Pons (tissue), 1 donor: Measurements from ENCODE around the gene SPOCK1.

Experiments
- DNase-seq: peaks from one replicate; pipeline ENCODE4 v3.0.0-alpha.2; 2016; ENCODE audit warnings: low spot score

Gene SPOCK1

GRCh38 chr5:137492331-137492730, 6.8 kb downstream of the SPOCK1 start:
- no peak for DNase-seq

- DNase-seq, result no peak
Observed at GRCh38 chr5:137491121-137491520, 8.0 kb downstream of the SPOCK1 start.

DNA sequence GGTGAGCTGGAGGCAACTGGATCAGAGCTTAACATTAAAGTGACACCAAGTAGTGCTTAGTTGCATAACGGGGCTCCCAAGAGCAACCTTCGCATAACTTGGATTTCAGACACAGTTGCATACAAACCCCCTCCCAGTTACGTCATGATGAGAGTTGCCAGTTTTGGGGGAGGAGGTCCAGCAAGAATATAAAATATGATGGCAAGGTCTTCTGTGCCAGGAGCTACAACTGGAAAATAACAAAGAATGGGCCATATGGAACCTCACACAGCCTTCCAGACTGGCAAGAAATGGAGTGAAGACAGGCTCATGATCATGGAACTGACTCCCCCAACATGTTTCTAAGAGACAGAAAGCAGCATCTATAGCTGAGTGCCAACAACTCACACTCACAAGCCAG, 8.5 kb downstream of the SPOCK1 start:
- no peak for DNase-seq

DNA sequence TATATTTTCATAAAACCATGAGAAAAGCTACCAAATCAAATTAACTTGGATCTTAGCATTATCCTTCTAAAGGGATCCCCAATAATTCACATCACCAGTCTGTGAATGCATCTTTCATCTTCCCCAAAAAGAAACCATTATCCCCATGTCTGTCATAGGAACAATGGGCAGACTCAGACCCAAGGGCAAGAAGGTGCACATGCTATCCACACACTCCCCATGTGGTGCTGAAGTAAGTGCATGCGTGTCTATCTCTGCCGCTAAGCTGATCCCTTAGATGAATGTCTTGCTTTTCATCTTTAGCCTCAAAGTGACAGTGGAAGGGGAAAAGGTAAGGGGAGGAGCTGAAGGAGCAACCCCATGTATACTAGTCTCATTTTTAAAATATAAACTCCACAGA, 10.2 kb downstream of the SPOCK1 start:
- DNase-seq, result peak; percentile 75

DNA sequence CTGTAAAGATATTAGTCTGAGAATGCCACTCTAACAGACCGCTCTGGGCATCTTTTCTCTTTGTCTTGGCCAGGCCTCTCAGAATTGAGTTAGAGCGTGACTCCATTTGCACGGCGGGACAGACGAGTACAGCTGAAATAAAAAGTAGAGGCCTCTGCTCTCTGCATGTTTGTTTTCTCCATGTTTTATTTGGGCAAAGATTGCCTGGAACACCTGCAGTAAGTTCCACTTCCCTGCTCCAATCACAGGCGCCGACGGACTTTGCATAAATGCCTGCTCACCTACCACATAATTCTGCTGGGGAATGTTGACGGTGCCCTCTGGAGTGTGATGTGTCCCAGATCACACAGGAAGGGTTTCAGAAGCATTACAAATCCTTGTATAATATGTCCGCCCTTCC, 10.6 kb downstream of the SPOCK1 start:
- no peak for DNase-seq

DNA sequence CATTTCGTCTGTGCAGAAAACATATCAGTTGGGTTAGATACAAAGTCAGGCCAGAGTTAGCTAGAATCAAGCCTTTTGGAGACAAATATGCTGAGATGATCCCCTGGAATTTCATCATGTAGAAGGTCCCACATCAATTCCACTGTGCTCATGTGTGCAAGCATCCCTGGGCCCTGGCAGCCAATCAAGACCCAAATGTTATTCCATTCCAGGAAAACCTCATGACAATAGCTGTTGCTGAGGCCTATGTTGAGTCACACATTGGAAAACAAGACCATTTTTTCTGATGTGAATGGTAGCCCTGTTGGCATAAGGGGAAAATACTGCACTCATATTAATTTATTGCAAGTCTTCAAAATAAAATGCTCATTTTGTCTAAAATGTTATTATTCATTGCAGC, 11.5 kb downstream of the SPOCK1 start:
- DNase-seq, result peak; percentile 57

GRCh38 chr5:137486707-137487106, 12.4 kb downstream of the SPOCK1 start:
- DNase-seq, result no peak

GRCh38 chr5:137481596-137481995, 17.5 kb downstream of the SPOCK1 start:
- no peak for DNase-seq

DNA sequence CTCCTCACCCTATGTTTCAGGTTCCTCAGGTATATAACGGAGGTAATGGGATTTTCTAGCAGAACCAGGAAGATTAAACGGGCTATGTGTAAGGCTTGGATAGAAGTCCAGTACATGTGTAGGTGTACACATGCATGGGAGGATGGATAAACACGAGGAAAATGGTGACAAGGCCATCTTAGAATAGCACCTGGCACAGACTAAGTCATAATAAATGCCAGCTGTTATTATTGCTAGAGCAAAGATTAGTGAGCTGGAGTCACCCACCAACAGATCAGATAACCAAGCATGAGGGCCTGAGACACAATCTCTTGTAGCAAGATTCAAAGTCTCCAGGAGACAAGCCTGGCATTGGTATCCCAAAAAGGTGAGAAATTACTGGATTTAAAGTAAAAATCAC, 21.1 kb downstream of the SPOCK1 start:
- DNase-seq, result no peak

GRCh38 chr5:137470921-137471220, 28.3 kb downstream of the SPOCK1 start:
- DNase-seq, result no peak

DNA sequence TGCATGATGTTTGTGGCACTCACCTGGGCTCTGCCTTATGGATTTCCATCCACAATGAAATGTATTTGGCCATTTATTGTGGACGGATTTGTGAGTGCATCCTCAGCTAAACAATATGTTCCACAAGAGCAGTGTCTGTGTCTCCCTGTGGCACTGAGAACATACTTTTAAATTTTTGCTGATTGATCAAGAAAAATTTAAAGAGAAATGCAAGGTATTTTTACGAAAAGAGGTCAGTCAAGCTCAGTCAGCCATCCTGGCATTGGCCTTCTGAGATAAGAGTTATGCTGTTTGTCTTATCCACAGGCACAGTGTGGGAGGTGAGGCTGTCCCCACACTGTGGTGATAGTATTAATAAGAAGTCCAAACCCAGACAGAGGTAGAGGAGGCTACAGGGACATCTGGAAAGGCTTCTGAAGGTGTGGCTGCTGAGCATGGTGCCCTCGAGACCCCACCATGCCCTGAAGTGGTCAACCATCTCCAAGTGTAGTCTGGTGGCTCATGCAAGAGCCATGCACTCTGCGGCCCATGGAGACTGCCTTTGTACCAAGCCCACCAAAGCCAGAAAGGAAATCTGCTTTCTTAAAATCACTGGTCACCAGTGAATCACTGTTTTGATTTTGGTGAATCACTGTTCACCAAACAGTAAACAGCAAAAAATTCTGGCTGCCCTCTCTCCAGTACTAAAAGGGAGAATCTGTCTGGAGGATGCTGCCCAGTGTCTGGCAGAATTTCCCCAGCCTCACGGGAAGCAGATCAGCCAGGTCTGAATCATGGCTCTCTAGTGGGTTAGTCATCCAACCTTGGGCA, 28.8 kb downstream of the SPOCK1 start:
- DNase-seq, result no peak

DNA sequence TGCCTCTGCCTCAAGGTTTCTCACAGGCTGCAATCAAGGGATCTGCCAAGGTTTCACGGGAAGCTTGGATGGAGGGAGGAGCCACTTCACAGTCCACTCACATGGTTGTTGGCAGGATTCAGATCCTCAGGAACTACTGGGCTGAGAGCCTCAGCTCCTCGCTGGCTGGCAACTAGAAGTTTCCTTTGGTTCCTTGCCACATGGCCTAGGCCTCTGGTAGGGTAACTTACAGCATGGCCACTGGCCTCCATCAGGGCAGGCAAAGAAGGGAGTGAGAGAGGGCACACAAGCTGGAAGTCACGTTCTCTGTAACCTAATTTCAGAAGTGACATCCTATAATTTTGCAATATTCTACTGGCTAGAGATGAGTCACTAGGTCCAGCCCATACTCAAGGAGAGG, 32.2 kb downstream of the SPOCK1 start:
- peak; percentile 74 for DNase-seq

DNA sequence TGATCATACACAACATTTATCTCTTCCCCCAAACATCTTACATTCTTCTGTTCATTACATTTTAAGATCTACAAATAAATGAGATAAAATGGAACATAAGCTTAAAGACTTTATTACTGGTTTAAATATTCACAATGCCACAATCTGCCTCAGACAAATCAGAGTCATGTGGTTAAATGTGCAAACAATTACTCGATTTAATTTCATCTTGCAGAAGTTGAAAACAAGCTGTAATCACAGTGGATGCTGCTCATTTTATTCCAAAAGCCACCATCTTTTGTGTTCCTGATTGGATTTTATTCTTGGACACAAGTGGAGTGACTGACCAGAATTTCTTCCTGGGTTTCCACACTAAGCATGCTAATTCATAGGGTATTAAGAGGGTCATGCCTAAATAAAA, 33.2 kb downstream of the SPOCK1 start:
- DNase-seq, result no peak

- DNase-seq, result peak; percentile 93
Observed at GRCh38 chr5:137462816-137463520, 36.2 kb downstream of the SPOCK1 start.

DNA sequence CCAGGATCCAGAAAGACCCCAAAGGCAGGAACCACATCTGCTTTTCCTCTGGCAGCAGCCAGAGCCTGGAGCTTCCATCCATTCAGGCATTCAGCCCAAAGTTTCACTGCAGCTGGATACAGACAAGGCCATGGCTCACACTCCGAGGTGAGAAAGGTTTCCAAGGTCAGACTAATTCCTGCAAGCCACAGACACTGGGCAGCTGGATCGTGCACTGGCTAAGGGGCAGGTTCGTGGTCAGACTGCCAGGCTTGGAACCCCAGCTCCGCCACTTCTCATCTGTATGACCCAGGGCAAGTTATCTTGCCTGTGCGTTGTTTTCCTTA, 36.9 kb downstream of the SPOCK1 start:
- peak; percentile 51 for DNase-seq

DNA sequence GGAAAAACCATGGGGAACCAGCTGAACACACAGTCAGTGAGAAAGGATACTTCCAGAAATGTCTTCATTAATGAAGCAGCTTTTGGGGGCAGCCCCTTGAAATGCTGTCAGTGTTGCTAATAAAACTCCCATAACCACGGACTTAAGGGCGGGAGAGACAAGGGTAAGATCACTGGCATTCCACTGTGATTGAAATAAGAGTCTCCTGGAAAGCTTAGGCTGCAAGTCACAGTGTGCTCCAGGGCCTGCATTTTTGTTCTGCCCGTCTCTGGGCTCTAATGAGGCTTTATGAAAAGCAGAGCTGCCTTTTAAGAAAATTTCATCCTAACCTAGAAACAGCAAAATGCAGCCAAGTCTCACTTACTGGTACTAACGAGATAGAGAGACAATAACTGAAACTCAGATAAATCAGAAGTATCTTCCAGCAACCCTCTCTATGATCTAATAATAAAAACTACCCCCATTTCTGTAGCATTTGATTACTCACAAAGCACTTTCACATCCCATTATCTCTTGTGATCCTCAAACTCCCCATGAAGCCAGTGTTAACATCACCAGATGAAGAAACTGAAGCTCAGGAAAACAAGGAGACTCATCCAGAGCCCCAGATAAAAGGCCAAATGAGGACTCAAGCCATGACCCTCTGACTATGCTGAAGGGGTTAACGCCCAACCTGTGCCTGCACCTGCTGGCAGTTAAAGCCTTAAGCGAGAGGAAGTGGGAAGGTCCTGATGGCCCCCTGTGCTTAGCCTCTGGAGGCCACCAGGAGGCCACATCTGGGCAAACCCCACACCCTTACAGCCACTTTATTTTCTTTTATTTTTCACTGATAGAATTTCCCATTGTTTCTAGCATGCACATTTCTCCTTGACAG, 37.5 kb downstream of the SPOCK1 start:
- DNase-seq, result peak; percentile 26

- DNase-seq, result no peak
Observed at GRCh38 chr5:137454671-137455070, 44.5 kb downstream of the SPOCK1 start.

DNA sequence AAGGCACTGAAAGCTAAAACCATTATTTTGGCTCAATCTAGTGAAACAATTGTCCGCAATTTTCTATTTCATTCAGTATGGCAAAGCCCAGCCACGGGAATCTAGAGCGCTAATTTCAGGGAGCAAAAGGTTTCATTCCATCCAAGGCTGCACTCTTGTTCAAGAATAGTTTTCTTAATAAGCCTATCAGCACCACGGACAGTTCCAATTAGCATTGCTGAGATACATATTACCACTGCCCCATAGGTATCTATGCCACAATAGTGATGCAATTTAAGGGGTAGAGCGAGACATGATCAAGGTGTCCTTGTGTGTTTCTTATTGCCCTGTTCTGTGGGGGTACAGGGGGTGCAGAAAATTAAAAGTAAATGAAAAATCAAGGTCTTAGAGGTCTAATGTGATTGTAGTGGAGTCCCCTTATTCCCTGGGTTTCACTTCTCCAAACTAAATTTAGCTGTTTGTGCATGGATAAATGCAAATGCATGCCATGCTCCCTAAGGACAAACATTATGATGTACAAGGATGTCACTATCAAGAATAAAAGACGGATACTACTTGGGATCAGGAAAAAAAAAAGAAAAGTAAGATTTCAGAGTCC, 45.5 kb downstream of the SPOCK1 start:
- no peak for DNase-seq

GRCh38 chr5:137450759-137451158, 48.4 kb downstream of the SPOCK1 start:
- DNase-seq, result no peak

GRCh38 chr5:137448868-137449267, 50.3 kb downstream of the SPOCK1 start:
- no peak for DNase-seq

- no peak for DNase-seq
Observed at GRCh38 chr5:137446615-137447014, 52.5 kb downstream of the SPOCK1 start.

DNA sequence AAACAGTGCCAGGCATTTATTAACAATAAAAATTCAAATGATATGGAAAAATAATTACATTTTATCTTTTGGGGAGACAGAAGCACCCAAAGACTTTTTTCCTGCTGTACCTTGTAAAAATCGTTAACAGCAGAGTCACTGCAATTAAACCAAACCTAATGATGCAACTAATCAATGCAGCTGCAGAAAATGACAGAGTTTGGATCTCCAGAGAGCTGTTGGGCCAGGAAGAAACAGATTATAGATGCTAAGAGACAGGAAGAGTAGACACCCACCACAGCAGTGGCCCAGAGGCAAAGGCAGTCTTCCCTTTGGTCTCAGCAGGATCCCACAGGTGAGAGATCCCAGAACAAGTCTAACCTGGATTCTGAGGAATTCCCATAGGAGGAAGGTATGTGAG, 53.0 kb downstream of the SPOCK1 start:
- DNase-seq, result no peak

DNA sequence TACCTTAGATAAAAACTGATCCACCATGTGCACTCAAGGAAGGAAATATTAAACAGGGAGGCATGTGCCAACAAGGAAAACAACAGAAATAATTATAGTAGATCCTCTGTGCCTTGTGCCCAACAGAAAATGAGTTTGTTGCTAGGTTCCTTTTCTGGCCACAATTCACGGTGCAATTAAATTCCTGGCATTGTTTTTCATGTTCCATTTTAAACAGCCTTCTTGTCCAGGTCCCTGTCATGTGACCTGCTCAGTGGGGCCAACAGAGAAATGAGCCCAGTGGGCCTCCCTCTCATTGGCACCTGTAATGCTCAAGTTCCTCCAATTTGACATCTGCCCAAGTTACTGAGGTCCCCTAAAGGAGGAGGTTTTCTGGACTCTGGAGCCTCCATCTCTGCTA, 56.5 kb downstream of the SPOCK1 start:
- peak; percentile 18 for DNase-seq
